Measurements from ENCODE around the gene PPRC1.

The PPRC1 gene, protein sequence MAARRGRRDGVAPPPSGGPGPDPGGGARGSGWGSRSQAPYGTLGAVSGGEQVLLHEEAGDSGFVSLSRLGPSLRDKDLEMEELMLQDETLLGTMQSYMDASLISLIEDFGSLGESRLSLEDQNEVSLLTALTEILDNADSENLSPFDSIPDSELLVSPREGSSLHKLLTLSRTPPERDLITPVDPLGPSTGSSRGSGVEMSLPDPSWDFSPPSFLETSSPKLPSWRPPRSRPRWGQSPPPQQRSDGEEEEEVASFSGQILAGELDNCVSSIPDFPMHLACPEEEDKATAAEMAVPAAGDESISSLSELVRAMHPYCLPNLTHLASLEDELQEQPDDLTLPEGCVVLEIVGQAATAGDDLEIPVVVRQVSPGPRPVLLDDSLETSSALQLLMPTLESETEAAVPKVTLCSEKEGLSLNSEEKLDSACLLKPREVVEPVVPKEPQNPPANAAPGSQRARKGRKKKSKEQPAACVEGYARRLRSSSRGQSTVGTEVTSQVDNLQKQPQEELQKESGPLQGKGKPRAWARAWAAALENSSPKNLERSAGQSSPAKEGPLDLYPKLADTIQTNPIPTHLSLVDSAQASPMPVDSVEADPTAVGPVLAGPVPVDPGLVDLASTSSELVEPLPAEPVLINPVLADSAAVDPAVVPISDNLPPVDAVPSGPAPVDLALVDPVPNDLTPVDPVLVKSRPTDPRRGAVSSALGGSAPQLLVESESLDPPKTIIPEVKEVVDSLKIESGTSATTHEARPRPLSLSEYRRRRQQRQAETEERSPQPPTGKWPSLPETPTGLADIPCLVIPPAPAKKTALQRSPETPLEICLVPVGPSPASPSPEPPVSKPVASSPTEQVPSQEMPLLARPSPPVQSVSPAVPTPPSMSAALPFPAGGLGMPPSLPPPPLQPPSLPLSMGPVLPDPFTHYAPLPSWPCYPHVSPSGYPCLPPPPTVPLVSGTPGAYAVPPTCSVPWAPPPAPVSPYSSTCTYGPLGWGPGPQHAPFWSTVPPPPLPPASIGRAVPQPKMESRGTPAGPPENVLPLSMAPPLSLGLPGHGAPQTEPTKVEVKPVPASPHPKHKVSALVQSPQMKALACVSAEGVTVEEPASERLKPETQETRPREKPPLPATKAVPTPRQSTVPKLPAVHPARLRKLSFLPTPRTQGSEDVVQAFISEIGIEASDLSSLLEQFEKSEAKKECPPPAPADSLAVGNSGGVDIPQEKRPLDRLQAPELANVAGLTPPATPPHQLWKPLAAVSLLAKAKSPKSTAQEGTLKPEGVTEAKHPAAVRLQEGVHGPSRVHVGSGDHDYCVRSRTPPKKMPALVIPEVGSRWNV (N-terminal part only)

DNA sequence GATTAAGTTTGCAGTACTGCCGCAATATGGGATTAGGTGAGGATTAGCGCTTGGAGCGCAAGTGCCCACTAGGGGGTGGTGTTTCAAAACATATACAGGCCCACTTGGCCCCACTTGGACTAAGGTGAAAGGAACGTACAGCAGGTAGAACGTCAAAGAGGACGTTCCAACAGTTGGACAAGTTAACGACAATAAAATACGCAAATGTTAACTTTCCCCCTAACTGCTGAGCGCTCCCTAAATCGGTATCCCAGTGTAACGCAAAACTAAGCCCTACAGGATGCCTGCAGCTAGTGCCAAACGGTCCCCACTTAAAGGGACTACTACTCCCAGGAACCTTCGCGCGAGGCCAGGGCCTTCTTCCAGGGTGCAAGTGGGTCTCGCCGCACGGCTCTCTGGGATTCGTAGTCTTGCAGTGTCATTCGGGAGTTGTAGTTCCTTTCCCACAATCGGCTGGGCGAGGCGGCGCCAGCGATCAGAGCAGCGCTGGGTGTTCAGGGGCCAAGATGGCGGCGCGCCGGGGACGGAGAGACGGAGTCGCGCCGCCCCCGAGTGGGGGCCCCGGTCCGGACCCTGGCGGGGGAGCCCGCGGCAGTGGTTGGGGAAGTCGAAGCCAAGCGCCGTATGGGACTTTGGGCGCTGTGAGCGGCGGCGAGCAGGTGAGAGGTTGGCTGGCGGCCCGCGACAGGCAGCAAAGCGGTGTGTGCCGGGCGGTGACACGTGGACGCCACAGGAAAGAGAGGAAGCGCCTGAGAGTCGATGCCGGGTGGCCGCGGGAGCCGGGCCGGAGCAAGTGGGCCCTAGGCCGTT, at the start of gene PPRC1:
Gene PPRC1 (plus strand): TSS at position 478 of the 810 bp plus-strand sequence. CDS start 29 bp downstream, at position 507.
- peak; percentile 88 to 92 for DNase-seq (ENCODE audit: low read depth in 2 of 2)

DNA sequence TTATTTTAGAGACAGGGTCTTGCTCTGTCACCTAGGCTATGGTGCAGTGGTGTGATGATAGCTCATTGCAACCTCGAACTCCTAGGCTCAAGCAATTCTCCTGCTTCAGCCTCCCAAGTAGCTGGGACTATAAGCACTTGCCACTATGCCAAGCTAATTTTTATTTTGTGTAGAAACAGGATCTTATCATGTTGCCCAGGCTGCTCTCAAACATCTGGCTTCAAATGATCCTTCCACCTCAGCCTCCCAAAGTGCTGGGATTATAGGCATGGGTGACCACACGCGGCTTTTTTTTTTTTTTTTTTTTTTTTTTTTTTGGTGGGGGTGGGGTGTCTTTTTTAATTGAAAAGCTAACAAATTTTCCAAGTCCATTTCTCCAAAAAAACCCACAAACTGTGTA, 49.3 kb upstream of the PPRC1 start:
- no peak for DNase-seq (ENCODE audit: low read depth in 2 of 2)

DNA sequence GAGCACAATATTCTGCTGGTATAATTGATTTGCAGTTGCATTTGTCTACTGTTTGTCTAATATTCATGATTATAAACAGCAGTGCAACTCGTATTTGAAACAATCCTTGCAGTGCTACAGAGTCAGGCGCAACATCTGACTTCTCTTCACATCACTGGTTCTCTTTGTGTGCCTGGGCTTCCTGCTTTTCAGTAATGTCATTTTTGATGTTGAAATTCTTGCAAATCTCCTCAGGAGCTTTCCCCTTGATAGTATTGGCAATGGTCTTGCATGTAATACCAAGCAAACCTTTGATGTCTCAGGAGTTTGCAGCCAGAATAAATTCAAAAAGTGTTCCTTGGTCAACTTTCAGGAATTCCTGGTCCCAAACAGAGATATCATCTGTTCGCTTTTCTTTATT, 47.5 kb upstream of the PPRC1 start:
- no peak for DNase-seq (ENCODE audit: low read depth in 2 of 2)

DNA sequence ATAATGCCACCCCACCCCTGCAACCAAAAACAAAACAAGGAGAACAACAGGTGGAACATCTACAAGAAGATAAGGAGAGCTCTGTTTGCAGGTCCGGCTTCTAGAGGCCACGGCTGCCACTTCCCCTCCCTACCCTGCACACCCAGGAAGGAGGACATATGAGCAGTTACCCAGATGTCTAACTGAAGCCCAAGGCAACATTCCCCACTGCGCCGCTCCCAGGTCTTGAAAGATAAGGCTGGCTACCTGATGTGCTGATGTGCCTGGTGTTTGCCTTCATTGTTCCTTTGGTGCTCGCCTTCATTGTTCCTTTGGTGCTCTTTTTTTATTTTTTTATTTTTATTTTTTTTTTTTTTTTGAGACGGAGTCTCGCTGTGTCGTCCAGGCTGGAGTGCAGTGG, 46.6 kb upstream of the PPRC1 start:
- DNase-seq (ENCODE audit: low read depth in 2 of 2) = no peak

DNA sequence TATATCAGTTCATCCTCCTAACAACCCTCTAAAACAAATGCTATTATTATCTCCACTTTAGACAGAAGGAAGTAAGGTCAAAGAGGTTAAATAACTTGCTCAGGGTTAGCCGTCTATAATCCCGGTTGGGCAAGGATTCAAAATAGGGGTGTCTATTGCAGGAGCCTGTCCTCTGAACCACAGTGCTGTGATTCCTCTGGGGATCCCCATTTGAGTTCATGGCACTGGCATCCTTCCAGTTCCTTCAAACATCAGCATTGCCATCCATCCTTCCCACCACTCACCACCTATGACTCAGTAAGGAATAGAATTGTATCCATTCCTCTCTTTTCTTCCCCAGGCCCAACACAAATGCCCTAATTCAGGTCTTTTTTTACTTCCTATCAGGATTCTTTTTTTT, 42.1 kb upstream of the PPRC1 start:
- no peak for DNase-seq (ENCODE audit: low read depth in 2 of 2)

DNA sequence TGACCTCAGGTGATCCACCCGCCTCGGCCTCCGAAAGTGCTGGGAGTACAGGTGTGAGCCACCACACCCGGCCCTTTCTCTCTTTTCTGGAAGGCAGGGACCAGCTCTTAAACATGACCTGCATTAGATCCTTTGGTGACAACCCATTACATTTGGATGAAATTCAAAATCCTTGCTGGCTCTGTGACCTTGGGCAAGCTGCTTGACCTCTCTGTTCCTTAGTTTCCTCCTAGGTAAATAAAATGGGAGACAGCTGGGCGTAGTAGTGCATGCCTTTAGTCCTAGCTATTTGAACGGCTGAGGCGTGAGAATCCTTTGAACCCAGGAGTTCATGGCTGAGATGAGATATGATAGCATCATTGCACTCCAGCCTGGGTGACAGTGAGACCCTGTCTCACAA, 36.4 kb upstream of the PPRC1 start:
- DNase-seq (ENCODE audit: low read depth in 2 of 2) = no peak

DNA sequence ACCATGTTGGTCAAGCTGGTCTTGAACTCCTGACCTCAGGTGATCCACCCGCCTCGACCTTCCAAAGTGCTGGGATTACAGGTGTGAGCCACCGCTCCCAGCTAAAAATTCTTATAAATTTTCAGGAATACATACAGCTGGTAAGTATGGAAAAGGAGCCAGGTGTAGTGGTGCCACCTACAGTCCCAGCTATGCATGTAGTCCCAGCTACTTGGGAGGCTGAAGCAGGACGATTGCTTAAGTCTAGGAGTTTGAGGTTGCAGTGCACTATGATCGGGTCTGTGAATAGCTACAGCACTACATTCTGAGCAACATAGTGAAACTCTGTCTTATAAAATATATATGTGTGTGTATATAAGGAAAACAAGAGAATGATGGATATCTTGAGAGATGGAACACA, 31.7 kb upstream of the PPRC1 start:
- no peak for DNase-seq (ENCODE audit: low read depth in 2 of 2)

DNA sequence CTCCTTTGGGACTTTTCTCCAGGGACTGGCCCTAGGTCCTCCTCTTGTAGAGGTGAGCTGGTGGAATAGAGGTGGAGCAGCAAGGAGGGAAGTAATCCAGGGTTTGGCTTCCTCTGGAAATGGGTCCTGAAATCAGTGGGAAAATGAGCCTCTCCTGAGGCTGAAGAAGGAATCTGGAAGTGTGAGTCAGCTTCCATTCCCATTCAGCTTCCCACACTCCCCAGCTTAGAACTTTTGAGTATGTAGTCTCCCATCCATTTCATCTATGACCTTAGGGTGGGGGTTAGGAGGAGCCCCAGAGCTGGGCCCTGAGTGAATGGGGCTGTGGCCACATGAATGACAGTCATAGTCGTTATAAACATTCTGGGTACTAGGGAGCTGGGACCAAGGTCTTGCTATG, 30.4 kb upstream of the PPRC1 start:
- DNase-seq (ENCODE audit: low read depth in 2 of 2) = no peak

DNA sequence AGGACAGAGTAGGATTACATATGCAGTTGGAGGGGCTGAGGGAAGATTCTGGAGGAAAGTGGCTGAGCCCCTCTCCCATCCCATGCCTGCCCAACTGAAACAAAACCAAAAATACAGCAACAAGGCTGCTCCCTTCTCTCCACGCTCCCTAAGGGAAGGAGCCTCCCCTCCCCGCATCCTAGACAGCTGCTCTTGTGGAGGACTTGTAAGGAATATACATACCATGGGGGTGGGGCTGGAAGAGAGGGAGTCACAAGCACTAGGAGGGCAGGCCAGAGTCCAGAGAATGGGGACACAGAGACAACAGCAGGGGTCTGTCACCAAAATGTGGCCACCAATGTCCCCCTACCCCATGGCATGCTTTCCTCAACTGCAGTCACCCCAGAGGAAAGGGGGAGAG, 25.8 kb upstream of the PPRC1 start:
- no peak for DNase-seq (ENCODE audit: low read depth in 2 of 2)

DNA sequence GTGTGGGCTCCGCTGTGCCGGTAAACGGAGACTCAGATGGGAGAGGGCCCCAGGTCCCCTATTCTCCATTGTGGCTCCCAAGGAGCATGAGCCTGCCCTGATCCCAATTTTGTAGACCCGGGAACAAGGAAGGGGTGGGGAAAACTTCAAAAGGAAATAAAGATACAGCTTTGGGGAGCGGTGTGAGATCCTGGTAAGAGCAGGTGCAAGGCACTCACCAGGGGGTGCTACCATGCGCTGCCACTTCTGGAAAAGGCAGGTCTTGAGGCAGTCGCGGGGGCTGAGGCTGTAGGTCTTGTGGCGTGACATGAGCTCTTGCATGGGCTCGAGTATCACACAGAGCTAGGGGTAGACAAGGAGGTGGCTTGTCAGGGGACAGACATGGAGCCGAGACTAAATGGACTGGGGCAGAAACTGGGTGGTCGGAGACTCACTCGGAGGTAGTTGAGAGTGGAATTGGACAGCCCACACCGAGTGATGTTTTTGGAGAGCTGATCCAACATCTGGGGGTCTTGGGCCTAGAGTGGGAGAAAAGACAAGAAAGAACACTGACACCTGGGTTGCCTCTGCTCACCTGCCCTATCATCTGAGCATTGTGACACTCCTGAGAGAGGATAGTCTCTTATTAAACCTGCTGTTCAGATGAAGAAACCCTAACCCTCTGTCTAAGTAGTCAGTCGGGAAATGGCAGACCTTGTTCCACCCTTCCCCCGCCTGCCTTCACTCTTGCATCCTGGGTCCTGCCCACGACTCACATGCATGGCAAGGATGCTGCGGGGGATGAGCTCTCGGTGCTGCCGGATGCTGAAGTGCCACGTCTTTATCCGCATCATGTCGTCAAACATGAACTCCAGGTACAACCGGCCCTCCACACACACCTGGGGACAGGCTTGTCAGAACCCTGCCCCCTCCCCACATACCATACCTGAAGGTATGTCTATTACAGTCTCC, 23.4 kb upstream of the PPRC1 start:
- no peak for DNase-seq (ENCODE audit: low read depth in 2 of 2)

DNA sequence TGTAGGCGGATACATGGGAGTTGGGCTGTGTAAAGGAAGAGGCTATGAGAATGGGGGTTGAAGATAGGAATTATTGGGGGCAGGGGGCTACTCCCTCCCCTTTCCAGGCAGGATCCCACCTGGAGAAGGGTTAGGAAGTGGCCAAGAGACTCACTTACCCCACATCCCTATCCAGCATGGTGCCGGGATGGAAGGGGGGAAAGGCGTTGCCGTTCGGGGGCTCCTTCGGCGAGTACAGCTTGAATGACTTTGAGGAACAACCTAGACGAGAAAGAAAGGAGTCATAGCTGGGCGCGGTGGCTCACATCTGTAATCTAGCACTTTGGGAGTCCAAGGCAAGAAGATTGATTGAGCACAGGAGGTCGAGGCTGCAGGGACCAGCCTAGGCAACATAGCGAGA, 21.6 kb upstream of the PPRC1 start:
- DNase-seq (ENCODE audit: low read depth in 2 of 2) = no peak

DNA sequence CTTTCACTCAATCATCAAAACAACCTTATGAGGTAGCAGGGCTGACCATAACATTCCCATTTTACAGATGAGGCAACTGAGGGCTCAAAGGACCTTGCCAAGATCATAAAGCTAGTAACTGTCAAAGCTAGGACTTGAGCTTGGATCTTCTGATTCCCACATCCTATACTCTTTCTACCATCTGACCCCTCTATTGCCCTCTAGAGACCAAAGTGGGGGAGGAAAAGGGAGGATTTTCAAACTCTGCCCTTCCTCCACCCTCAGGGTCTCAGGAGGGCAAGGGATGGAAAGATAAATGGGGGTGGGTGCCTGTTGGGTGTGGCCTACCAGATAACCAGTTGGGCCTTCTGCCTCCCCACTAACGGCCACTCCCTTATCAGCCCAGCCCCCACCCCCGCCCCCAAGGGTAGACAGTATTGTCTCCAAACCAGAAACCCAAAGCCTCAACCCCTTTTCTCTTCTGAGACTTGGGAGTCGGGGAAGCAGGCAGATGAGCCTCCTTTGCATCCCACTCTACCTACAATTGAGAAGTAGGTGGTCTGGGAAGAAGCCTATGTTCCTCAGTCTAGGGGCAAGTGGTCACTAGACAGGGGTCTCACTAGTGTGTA, 20.5 kb upstream of the PPRC1 start:
- no peak for DNase-seq (ENCODE audit: low read depth in 2 of 2)

DNA sequence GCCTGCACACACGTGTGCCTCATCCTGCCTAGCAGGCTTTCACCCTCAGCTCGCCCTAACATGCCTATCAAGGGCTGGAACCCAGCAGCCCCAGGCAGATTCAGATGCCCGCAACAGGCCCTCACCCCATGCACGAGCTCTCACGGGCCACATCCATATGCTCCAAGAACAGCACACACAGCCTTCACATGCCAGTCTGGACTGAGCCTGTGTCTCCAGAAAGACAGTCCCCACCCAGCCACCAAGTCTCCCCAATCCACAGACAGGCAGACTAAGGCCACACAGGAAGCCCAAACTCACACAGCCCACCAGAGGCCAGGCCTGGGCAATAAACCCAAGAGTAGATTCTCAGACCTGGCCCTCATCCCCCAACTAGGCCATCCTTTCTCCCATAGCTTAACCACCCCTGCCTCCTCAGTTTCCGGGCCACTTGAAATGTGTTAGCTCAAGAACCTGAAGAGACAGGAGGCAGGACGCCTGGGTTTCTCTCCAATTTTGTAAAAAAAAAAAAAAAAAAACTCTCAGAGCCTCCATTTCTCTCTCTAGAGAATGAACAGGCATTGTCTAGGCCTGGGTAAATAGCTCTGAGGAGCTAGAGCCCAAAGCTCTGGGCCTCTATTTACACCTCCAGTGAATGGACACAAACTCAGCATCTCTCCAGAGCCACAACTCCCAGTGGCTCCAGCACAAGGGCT, 19.4 kb upstream of the PPRC1 start:
- DNase-seq (ENCODE audit: low read depth in 2 of 2) = no peak

DNA sequence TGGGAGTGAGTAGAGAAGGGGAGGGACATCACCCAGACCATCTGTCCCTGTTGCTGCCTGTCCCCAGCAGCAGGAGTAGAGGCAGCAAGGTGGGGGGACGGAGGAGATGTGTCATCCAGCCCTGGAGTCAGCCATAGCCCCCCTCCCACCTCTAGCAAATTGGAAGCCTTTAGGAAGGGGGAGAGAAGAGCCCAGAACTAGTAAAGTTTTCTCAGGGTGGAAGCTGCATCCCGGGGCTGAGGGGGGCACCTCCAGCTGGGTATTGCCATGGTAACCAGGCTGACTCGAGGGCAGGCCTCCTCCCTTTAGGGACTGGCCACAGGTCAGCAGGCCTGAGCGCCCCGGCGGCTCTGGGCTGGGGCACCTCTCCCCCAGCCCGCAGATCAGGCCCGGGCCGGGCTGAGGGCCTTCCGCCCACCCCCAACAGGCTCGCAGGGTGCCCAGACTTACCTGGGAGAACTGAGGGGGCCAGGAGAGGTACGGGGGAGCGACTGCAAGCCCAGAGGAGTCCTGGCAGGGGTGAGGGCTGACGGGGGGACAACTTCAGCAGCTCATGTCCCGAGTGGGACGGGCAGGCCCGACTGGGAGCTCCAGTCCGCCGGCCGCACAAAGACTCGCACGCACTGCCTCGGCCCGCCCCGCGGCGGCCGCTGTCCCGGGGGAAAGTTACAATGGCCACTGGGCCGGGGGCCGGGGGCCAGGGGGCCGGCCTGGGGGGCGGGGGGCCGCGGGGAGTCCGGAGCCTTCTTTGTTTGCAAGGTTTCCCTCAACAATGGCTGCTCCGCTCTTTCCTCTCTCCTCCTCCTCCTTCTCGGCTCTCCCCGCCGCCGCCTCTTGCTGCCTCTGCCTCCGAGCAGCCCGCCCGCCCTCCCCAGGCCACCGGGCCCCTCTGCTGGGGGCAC, 18.6 kb upstream of the PPRC1 start:
- no peak for DNase-seq (ENCODE audit: low read depth in 2 of 2)

DNA sequence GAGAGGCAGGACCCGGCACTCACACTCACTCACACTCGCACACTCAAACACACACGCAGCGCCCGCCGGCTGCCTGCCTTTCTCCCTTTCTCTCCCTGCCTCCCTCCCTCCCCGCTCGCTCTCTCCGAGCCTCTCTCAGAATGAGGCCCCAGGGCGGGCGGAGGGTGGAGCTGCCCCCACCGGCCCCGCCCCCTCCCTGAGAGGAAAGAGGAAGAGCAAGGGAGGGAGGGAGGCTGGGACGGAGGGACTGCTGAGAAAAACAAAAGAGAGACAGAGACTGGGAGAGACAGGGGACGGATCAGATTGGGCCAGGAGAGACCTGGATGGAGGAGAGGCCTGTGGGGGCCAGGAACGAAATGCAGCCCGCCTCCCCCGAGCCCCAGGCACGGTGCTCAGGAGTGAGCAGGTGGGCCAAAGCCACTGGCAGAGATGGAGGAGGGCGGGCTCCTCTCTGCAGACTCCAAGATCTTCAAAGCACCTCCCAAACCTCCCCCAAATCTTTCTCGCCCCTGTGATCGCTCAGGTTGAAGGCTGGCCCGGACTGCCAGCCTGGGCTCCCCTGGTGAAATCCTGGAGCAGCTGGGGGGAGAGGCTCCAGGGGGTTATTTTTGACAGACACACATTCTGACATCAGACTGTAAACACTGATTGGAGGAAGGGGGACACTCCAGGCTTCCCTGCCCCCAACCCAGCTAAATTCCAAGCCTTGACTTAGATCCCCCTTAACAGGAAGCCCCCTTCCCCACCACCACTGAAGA, 17.8 kb upstream of the PPRC1 start:
- DNase-seq (ENCODE audit: low read depth in 2 of 2) = peak; percentile 61 to 88

DNA sequence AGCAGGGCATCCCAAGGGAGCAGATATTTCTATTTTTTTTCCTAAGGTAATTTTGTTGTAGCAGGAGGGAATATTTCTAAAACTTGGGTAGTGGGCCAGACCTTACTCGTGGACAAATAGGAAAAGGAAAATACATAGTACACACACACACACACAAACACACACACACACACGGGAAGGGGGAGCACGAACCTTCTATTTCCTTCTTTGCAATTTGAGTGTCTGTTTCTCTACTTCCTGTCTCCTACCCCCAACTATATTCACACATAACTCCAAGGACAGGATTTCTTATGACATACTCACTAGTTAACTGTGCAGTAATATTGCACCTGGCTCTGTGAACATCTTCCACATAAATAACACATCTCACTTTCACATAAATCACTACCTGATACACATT, 17.1 kb upstream of the PPRC1 start:
- no peak for DNase-seq (ENCODE audit: low read depth in 2 of 2)

DNA sequence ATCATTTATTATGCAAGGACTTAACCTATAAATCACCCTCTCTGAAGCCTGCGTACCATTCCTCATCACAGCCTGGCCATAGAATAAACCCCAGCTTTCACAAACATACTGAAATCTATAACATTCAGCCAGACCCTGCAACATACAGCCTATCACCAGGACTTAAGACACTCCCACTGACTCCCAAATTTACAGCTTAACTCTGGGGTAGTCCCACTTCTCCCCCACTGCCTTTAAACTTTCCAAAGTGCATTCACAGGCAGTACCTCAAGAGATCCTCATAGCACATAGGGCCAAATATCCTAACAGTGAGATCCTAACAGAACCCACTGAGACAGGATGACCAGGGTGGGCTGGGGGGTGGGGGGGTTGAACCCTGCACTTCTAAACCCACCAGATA, 16.2 kb upstream of the PPRC1 start:
- DNase-seq (ENCODE audit: low read depth in 2 of 2) = no peak

All from stimulated activated CD4-positive, alpha-beta T cell treated with anti-CD3 and anti-CD28 coated beads, Interleukin-1b, Interleukin-23, amount 100 ng/mL, for 1 hour (primary cell).